NCI-H1436 (cell line): ENCODE data around the gene JMJD1C.

Experiments used
- DNase-seq: peaks from one replicate; lab custom pipeline; 2025; lab: John Stamatoyannopoulos, UW

Gene JMJD1C

GRCh38 chr10:63123727-63124362 is 341.9 kb downstream of the JMJD1C start:
- no peak for DNase-seq

DNA sequence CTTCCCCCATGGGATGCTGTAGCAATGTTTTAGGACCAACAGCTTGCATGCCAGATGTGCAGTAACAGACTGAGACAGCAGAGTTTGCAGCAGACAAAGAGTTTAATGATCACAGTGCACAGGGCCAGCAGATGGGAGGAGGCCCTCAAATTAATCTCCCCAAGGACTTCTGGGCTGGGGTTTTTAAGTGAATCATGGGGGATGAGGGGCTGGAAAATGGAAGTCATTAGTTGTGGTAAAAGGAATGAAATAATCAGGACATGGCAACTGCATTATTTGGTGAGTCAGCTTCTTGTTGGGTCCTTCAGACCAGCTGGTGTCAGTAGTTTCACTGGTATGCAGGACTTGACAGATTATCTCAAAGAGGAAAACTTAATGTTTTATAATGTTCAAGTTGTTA is 345.2 kb downstream of the JMJD1C start:
- no peak for DNase-seq

DNA sequence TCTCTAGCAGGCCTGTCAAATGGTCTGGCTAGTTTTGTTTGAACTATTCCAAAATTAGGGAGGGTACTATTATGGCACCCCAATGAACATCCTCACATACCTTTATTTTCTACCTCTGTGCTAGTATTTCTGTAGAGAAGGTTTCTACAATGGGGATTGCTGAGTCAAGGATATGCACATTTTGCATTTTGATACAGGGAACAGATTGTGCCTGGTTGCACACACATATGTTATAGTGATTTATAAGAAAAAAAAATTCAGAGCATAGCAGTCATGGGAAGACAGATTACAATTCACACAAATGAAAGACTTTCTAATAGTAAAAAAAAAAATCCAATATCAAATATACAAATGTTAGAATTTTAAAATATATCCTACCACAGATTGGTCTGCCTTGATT is 346.7 kb downstream of the JMJD1C start:
- no peak for DNase-seq
